HFF-Myc (cell line): Measurements from ENCODE around the gene TOPBP1.
"Not testable (repeated sequence)": the region's sequence is repeated elsewhere in the genome, so short reads cannot be mapped to it uniquely, and the experiment has no call there.

Experiments
- DNase-seq: peaks from one replicate; pipeline ENCODE4 v3.0.0-alpha.2; 2011; ENCODE audit warnings: low read depth; ENCODE audit errors: extremely low read depth
- H3K4me3 ChIP-seq: replicated peaks from 2 replicates; pipeline ENCODE4 v1.5.1; 2011; ENCODE audit warnings: low read depth, mild to moderate bottlenecking, control low read depth, low read length
- TF ChIP-seq, protein P1 (sequence below): IDR thresholded peaks from 2 replicates; pipeline ENCODE4 v1.5.1; 2012; ENCODE audit warnings: mild to moderate bottlenecking, low read depth, low read length, control low read depth; ENCODE audit errors: missing control alignments

The TOPBP1 gene

DNA sequence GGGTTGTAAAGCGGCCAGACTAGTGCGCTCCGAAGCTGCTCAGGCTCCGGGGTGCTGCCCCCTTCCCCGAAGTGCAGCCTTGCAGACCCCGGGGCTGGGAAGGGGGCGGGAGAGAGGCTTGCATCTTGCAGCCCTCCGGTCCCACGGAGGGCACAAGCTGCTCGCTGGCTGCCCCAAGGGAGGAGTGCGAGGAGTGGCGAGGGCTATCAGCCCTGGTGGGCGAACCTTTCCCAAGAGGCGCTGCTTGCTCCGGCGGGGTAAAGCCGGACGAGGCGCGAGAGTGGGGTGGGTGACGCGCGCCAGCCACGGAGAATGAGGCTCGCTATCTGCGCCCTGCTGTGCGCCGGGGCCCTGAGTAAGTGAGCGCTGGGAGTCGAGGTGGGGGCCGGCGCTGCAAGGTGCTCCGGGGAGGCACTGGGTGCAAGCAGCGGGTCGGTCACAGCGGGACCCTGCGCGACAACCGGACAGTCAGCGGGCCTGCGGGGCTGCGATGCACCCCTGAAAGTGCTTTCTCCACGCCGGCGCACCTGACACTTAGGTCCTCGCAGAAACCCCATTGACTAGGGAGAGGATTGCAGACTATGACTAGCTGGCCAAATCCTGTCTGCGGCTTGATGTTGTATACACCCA lies 12.7 kb upstream of the TOPBP1 start:
- H3K4me3 ChIP-seq, result no peak overlapping the region
- no peak for DNase-seq
- TF ChIP-seq, protein P1, sequence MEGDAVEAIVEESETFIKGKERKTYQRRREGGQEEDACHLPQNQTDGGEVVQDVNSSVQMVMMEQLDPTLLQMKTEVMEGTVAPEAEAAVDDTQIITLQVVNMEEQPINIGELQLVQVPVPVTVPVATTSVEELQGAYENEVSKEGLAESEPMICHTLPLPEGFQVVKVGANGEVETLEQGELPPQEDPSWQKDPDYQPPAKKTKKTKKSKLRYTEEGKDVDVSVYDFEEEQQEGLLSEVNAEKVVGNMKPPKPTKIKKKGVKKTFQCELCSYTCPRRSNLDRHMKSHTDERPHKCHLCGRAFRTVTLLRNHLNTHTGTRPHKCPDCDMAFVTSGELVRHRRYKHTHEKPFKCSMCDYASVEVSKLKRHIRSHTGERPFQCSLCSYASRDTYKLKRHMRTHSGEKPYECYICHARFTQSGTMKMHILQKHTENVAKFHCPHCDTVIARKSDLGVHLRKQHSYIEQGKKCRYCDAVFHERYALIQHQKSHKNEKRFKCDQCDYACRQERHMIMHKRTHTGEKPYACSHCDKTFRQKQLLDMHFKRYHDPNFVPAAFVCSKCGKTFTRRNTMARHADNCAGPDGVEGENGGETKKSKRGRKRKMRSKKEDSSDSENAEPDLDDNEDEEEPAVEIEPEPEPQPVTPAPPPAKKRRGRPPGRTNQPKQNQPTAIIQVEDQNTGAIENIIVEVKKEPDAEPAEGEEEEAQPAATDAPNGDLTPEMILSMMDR, result no peak

DNA sequence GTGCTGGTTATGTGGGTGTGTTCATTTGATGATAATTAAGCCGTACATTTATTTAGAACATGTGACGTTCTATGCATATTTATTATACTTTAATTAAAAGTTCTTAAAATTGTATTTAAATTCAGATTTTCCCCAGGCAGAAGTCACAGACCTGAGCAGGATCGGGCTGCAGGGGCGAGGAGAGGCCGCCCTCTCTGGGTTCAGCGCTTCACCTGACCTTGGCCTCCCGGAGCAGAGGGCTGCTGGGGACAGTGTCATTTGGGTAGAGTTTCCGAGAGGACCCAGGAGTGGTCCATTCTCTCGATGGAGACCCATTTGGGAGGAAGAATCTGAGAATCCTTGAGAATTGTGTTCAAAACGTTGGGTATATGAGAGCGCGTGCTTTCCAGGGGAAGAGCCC lies 12.0 kb upstream of the TOPBP1 start:
- TF ChIP-seq, protein P1, result no peak
- H3K4me3 ChIP-seq, result no peak overlapping the region

DNA sequence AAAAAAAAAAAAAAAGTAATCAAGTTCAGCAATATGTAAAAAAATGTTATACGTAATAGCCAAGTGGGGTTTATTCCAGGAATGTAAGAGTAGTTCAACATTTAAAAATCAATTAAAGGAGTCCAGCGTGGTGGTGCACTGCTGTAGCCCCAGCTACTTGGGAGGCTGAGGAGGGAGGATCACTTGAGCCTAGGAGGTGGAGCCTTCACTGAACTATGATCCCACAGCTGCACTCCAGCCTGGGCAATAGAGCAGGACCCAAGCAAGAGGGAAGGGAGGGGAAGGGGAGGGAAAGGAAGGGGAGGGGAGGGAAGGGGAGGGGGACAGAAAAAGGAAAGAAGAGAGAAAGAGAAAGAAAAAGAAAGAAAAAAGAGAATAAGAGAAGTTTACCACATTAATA lies 10.7 kb upstream of the TOPBP1 start:
- TF ChIP-seq, protein P1, result no peak
- DNase-seq, result no peak
- no peak overlapping the region for H3K4me3 ChIP-seq

More for the DNA sequence above, 12.0 kb upstream of the TOPBP1 start:
- DNase-seq, result no peak

DNA sequence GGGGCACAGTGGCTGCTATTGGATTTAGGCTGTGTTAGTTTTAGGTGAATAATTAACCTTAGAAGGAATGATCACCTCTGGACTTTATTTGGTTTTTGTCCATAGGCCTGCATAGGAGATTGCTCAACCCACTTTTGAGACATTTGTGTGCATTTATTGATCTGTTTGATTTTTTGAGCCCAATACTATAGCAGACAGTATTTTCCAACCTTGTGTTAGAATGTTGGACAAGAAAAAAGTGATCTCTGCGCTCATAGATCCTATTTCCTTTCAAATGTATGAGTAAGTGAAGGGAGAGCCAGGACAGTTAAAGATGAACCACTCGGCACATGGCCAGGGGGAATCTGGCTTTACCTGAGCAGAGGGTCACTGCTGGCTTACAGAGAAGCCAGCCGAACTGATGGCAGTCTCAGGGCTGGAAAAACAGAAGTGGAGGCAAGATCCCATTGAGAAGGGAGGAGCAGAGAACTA lies 8.8 kb upstream of the TOPBP1 start:
- TF ChIP-seq, protein P1, result no peak
- DNase-seq, result no peak
- no peak overlapping the region for H3K4me3 ChIP-seq

DNA sequence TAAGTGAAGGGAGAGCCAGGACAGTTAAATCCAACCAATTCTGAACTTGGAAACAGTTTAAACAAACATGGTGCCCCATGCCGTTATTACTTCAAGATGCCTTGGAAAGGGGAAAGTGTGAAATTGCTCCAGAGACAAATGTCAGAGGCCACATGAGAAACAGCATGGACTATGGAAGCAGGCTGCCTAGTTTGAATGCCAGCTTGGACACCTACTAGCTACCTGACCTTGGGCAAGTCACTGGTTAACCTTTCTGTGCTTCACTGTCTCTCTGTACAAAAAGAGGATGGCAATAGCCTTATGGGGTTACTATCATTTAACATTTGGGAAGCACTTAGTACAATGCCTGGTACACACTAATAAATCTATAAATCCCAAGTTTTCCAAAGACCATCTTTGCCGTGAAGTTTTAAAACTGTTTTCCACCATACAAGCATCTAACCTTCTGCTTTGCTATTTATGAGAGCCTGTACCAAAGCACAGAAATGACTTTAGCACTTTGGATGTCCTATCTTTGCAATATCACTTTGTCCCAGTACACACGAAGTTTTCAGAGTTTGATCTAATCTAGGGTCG lies 8.3 kb upstream of the TOPBP1 start:
- TF ChIP-seq, protein P1, result no peak
- H3K4me3 ChIP-seq, result no peak overlapping the region
- no peak for DNase-seq

DNA sequence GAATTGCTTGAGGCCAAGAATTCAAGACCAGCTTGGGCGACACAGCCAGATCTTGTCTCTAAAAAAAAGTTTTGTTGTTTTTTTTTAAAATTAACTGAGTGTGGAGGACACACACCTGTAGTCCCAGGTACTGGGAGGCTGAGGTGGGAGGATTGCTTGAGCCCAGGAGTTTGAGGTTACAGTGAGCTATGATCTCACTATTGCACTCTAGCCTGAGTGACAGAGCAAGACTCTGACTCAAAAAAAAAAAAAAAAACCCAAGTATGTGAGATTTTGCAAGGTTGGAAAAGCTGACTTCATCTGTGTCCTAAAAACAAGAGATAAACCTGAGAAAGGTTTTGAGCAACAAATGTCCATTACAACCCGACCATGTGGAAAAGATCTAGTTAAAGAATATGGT lies 5.4 kb upstream of the TOPBP1 start:
- TF ChIP-seq, protein P1, result no peak
- DNase-seq, result no peak
- H3K4me3 ChIP-seq, result no peak overlapping the region

DNA sequence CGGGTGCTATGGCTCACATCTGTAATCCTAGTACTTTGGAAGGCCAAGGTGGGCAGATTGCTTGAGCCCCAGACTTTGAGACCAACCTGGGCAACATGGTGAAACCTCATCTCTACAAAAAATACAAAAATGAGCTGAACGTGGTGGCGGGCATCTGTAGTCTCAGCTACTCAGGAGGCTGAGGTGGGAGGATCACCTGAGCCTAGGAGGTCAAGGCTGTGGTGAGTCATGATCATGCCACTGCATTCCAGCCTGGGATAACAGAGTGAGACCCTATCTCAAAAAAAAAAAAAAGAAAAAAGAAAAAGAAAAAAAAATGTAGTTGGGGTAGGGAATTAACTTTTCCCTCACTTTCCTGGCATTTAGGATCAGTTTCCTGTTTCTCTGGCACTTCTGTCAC lies 3.4 kb upstream of the TOPBP1 start:
- H3K4me3 ChIP-seq, DNase-seq: not testable (repeated sequence)
